Measurements from ENCODE around the gene RFTN1.

The RFTN1 gene

DNA sequence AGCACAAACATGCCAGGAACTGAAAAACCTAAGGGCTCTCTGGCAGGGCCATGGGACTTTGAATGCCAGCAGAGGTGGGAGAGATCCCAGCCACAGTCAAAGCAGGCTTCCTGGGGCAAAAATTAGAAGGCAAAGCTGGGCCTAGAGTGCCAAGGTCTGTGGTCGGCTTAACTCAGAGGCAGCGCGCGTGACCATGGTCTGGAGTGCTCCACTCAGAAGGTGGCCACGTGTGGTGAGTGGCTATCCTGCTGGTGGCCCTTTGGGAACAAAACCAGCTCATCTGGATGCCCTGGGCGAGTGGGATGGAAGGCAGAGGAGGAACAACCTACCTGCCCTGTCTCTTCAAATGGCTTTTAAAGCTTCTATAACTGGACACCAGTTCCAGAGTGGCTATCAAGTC lies 185.4 kb downstream of the RFTN1 start:
- TF ChIP-seq, protein P1, sequence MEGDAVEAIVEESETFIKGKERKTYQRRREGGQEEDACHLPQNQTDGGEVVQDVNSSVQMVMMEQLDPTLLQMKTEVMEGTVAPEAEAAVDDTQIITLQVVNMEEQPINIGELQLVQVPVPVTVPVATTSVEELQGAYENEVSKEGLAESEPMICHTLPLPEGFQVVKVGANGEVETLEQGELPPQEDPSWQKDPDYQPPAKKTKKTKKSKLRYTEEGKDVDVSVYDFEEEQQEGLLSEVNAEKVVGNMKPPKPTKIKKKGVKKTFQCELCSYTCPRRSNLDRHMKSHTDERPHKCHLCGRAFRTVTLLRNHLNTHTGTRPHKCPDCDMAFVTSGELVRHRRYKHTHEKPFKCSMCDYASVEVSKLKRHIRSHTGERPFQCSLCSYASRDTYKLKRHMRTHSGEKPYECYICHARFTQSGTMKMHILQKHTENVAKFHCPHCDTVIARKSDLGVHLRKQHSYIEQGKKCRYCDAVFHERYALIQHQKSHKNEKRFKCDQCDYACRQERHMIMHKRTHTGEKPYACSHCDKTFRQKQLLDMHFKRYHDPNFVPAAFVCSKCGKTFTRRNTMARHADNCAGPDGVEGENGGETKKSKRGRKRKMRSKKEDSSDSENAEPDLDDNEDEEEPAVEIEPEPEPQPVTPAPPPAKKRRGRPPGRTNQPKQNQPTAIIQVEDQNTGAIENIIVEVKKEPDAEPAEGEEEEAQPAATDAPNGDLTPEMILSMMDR (IDR thresholded peaks at IDR 0.05; ENCODE audit: insufficient read depth, missing control alignments), result no peak
- no peak for DNase-seq (ENCODE audit: insufficient read length, low spot score)
- no peak for FAIRE-seq

DNA sequence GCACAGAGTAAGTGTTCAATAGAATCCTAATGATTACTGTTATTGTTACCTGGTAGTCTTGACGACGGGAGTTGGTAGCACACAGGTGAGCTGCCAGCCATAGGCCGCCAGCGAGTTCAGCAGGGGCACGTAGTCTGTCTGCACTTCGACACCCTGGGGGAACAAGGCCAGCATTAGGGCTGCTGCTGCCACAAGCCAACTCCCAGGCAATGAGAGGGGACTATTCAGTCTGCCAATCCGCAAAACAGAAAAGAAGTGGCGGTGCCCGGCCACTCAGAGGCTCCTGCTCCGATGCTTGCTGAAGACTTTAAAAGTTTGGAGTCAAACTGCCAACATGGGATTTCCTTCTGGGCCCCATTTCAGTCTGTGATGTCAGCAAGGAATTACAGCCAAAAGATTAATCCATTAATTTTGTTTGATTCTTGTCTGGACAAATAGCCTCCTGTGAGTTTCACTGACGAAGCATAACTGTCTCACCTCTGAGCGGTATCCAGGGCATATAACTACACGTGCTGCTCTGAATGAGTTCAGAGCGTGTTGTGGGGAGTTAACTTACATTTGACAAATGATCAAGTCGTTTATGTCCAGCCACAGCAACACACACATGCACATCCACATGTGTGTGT lies 186.7 kb downstream of the RFTN1 start:
- DNase-seq (ENCODE audit: insufficient read length, low spot score) (no peak), FAIRE-seq (no peak)
- TF ChIP-seq, protein P1 (IDR thresholded peaks at IDR 0.05; ENCODE audit: insufficient read depth, missing control alignments), result no peak

DNA sequence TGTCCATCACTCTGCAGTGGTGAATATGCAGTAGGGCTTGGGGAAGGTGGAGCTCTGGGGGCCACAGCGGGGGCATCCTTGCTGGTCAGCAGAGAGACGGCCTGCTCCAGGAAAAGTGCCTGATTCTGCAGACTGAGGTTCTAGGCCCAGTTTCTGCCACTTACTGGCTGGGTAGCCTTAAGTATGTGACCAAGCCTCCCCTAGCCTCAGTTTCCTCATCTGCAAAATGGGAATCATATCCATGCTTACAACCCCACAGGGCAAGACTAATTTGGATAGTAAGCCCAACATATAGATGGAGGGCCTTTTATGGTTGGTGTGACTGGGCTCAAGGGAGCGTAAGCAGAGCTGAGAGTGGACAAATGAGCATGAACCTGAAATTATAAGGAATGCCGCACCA lies 187.6 kb downstream of the RFTN1 start:
- FAIRE-seq (no peak), DNase-seq (ENCODE audit: insufficient read length, low spot score) (no peak)
- TF ChIP-seq, protein P1 (IDR thresholded peaks at IDR 0.05; ENCODE audit: insufficient read depth, missing control alignments), result no peak

DNA sequence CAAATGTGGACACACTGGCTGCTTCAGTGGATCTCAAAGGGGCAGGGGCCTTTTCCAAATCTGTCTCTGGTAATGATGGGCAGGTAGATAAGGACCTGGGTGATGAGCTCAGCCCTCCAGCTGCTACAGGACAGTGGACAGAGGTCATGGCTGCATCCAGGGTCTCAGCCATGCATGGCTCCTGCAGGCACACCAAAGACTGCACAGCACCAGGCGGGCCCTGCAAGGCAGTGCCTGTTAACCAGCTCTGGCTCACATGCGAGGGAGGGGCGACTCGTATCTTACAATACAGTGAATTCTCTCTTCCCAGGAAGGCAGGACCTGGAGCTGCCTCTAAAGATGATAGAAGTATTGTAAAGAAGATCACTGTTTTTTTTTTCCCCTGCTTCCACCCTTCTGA lies 189.8 kb downstream of the RFTN1 start:
- FAIRE-seq (no peak), DNase-seq (ENCODE audit: insufficient read length, low spot score) (no peak)
- TF ChIP-seq, protein P1 (IDR thresholded peaks at IDR 0.05; ENCODE audit: insufficient read depth, missing control alignments), result no peak

DNA sequence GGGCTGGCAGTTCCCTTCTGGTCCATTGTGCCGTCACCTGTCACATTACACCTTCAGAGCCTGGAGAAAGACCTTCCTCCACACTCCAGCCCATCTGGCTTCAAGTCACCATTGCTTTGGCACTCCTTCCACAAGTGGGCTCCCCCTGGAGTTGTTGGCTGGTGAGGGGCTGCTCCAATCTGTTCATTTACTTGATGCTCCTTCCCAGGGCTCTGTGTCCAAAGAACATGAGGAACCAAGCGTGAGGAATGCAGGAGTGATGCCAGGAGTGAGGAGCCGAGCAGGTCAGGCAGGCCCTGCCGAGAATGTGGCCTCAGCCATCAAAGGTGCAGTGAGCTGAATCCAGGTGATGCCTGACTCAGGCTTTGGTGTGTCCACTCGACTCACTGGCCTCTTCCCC lies 191.3 kb downstream of the RFTN1 start:
- TF ChIP-seq, protein P1 (IDR thresholded peaks at IDR 0.05; ENCODE audit: insufficient read depth, missing control alignments), result no peak
- FAIRE-seq (no peak), DNase-seq (ENCODE audit: insufficient read length, low spot score) (no peak)

DNA sequence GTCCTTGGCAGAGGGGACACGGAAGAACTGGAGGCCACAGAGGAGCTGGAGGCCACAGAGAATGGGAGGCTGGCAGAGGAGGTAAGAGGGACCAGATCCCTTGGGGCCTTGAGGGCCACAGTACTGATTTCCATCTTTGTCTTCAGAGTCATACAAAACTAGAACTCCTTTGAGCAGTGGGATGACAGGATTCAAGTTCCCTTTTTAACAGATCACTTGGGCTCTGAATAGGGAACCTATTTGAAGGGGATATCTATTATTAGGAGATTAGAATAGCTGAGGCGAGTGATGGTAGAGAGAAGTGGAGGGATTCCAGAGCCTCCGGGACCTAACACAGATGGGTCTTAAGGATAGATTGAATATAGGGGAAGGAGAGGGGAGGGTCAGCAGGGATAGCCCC lies 192.8 kb downstream of the RFTN1 start:
- DNase-seq (ENCODE audit: insufficient read length, low spot score) (no peak), FAIRE-seq (no peak)
- TF ChIP-seq, protein P1 (IDR thresholded peaks at IDR 0.05; ENCODE audit: insufficient read depth, missing control alignments), result no peak

DNA sequence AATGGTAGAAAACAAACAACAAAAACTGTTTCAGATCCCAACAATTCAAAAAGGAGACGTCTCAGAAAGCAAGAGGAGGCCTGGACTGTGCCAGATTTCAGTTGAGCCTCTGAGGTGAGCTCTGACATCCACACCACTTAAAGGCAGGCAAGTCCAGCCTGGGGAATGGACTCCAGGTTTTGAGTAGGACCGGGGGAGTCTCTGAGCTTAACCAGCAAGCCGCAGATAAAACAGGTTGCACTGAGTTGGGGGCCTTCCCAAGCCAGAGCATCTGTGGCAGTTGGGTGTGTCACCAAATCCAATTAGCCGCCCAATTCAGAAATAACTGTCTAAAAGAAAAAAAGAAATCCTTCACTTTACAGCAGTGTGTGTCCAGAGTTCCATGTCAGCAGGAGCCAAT lies 193.8 kb downstream of the RFTN1 start:
- no peak for FAIRE-seq
- no peak for DNase-seq (ENCODE audit: insufficient read length, low spot score)
- TF ChIP-seq, protein P1 (IDR thresholded peaks at IDR 0.05; ENCODE audit: insufficient read depth, missing control alignments), result no peak
